ENCODE measurements around the gene RGS14. TPM values are rescaled to one million over a fixed set of nuclear protein-coding genes. Genes with fewer than 3 reads are reported as not detected.
"Not testable (repeated sequence)": the region's sequence is repeated elsewhere in the genome, so short reads cannot be mapped to it uniquely, and the experiment has no call there.

RGS14 gene
- total and polyA plus RNA-seq, 3 donors from 2014 or later: 25.3 to 40.5 (median 39.2) TPM

DNA sequence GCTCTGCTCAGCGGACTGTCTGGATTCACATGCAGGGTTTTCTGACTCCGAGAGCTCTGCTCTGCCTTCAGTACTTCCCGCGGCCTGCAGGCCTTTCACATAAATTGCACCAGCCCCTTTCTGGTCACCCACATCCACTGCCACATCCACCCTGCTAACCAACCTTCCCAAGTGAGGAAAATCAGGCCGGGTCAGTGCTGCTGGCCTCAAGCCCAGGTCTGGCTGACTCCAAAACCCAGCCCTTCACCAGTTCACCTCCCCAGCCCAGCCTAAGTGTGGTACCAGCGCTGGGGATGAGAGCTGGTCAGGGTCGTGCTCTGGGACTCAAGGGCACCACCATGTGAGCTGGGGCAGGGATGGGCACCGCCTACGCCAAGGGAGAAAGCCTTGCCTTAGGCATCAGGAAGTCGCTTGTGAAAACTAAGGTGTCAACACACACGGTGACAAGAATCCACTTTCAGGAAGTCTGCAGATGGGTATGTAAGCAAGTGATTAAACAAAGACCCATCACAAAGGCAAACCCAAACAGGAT lies 18.6 kb upstream of the RGS14 start:
- H3K4me1 ChIP-seq: no peaks in the 10 kb centered on the region
- intact Hi-C loops (cut with DNase I; ENCODE audit: low total_unique reads): no loop called here
- H3K9me3 ChIP-seq: no peaks in the 10 kb centered on the region
- no peaks in the 10 kb centered on the region for H3K27me3 ChIP-seq
- WGBS, 2 donors: 82 to 84% methylated on average over 11 of the region's 11 CpGs
- no peak for TF ChIP-seq POLR2A (IDR thresholded peaks at IDR 0.05)
- TF ChIP-seq, protein P1, sequence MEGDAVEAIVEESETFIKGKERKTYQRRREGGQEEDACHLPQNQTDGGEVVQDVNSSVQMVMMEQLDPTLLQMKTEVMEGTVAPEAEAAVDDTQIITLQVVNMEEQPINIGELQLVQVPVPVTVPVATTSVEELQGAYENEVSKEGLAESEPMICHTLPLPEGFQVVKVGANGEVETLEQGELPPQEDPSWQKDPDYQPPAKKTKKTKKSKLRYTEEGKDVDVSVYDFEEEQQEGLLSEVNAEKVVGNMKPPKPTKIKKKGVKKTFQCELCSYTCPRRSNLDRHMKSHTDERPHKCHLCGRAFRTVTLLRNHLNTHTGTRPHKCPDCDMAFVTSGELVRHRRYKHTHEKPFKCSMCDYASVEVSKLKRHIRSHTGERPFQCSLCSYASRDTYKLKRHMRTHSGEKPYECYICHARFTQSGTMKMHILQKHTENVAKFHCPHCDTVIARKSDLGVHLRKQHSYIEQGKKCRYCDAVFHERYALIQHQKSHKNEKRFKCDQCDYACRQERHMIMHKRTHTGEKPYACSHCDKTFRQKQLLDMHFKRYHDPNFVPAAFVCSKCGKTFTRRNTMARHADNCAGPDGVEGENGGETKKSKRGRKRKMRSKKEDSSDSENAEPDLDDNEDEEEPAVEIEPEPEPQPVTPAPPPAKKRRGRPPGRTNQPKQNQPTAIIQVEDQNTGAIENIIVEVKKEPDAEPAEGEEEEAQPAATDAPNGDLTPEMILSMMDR (IDR thresholded peaks at IDR 0.05): no peak
- H3K4me3 ChIP-seq: no peak overlapping the region
- no peak overlapping the region for H3K27ac ChIP-seq
- H3K36me3 ChIP-seq (ENCODE audit: low read depth, missing control alignments): no peaks in the 10 kb centered on the region
- DNase-seq: no peak

GRCh38 chr5:177343000-177343399 lies 14.7 kb upstream of the RGS14 start:
- H3K9me3 ChIP-seq; H3K4me1 ChIP-seq; H3K36me3 ChIP-seq (ENCODE audit: low read depth, missing control alignments); DNase-seq; H3K27me3 ChIP-seq; intact Hi-C loops (cut with DNase I; ENCODE audit: low total_unique reads); H3K27ac ChIP-seq; H3K4me3 ChIP-seq: not testable (repeated sequence)
- 90 to 92% methylated on average over 14 of the region's 14 CpGs for WGBS, 2 donors

DNA sequence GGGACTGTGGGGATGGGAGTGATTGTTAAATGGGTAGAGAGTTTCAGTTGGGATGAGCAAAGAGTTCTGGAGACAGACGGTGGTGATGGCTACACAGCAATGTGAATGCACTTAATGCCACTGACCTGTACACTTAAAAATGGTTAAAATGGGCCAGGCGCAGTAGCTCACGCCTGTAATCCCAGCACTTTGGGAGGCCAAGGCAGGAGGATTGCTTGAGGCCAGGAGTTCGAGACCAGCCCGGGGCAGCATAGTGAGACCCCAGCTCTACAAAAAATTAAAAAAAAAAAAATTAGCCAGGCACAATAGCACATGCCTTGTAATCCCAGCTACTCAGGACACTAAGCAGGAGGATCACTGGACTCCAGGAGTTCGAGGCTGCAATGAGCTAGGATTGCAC lies 13.9 kb upstream of the RGS14 start:
- no peaks in the 10 kb centered on the region for H3K36me3 ChIP-seq (ENCODE audit: low read depth, missing control alignments)
- no peak overlapping the region for H3K27ac ChIP-seq
- H3K4me3 ChIP-seq: no peak overlapping the region
- no peak for DNase-seq
- H3K9me3 ChIP-seq: no peaks in the 10 kb centered on the region
- intact Hi-C loops (cut with DNase I; ENCODE audit: low total_unique reads): no loop called here
- 92 to 99% methylated on average over 6 of the region's 6 CpGs for WGBS, 2 donors
- TF ChIP-seq, protein P1 (IDR thresholded peaks at IDR 0.05): no peak
- TF ChIP-seq POLR2A (IDR thresholded peaks at IDR 0.05): no peak
- H3K4me1 ChIP-seq: no peaks in the 10 kb centered on the region
- H3K27me3 ChIP-seq: no peaks in the 10 kb centered on the region

DNA sequence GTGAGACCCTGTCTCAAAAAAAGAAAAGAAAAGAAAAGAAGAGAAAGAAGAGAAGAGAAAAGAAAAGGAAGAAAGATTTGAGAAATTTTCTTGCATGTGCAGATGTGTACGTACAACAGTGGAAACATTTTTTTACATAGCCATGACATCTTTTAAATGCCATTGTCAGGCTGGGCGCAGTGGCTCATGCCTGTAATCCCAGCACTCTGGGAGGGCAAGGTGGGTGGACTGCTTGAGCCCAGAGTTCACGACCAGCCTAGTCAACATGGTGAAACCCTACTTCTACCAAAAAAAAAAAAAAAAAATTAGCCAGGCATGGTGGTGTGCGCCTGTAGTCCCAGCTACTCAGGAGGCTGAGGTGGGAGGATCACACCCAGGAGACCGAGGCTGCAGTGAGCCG lies 12.8 kb upstream of the RGS14 start:
- Histone ChIP-seq H3K27me3 (no peaks in the 10 kb centered on the region), H3K4me1 (peaks cover 6% of the 10 kb centered on the region), H3K9me3 (no peaks in the 10 kb centered on the region), H3K36me3 (ENCODE audit: low read depth, missing control alignments) (no peaks in the 10 kb centered on the region), H3K4me3 (no peak overlapping the region), H3K27ac (no peak overlapping the region)
- no peak for DNase-seq
- no peak for TF ChIP-seq POLR2A (IDR thresholded peaks at IDR 0.05)
- TF ChIP-seq, protein P1 (IDR thresholded peaks at IDR 0.05): no peak
- WGBS, 2 donors: 93 to 94% methylated on average over 6 of the region's 6 CpGs
- intact Hi-C loops (cut with DNase I; ENCODE audit: low total_unique reads): no loop called here

- Histone ChIP-seq H3K36me3 (ENCODE audit: low read depth, missing control alignments) (no peaks in the 10 kb centered on the region), H3K4me3 (no peak overlapping the region), H3K9me3 (no peaks in the 10 kb centered on the region), H3K4me1 (peaks cover 16% of the 10 kb centered on the region), H3K27me3 (no peaks in the 10 kb centered on the region), H3K27ac (no peak overlapping the region)
- 76 to 87% methylated on average over 4 of the region's 4 CpGs for WGBS, 2 donors
- no peak for DNase-seq
- TF ChIP-seq POLR2A (IDR thresholded peaks at IDR 0.05): no peak
- TF ChIP-seq, protein P1 (IDR thresholded peaks at IDR 0.05): no peak
- intact Hi-C loops (cut with DNase I; ENCODE audit: low total_unique reads): no loop called here
These were observed 10.9 kb upstream of the RGS14 start for GRCh38 chr5:177346820-177347219.

Measured in testis (tissue), 3 donors.